ENCODE results near the gene KRTAP5-1.
"Not testable (repeated sequence)": the region's sequence is repeated elsewhere in the genome, so short reads cannot be mapped to it uniquely, and the experiment has no call there.

- TF ChIP-seq, protein P1, sequence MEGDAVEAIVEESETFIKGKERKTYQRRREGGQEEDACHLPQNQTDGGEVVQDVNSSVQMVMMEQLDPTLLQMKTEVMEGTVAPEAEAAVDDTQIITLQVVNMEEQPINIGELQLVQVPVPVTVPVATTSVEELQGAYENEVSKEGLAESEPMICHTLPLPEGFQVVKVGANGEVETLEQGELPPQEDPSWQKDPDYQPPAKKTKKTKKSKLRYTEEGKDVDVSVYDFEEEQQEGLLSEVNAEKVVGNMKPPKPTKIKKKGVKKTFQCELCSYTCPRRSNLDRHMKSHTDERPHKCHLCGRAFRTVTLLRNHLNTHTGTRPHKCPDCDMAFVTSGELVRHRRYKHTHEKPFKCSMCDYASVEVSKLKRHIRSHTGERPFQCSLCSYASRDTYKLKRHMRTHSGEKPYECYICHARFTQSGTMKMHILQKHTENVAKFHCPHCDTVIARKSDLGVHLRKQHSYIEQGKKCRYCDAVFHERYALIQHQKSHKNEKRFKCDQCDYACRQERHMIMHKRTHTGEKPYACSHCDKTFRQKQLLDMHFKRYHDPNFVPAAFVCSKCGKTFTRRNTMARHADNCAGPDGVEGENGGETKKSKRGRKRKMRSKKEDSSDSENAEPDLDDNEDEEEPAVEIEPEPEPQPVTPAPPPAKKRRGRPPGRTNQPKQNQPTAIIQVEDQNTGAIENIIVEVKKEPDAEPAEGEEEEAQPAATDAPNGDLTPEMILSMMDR (IDR thresholded peaks at IDR 0.05): not testable (repeated sequence)
- not testable (repeated sequence) for TF ChIP-seq POLR2A (IDR thresholded peaks at IDR 0.05)
Measured at GRCh38 chr11:1607156-1607845, 22.2 kb upstream of the KRTAP5-1 start.

All from Peyer's patch (tissue), 4 donors.